WTC11 (cell line): ENCODE measurements around the gene TULP1. TPM values are rescaled to one million over a fixed set of nuclear protein-coding genes. Genes with fewer than 3 reads are reported as not detected.

ENCODE experiments used
- ATAC-seq: fragments of 200-7000 bp; cut with Tn5 transposase; 2 replicates; pipeline ENCODE4 v1.10.0; 2021; ENCODE audit warnings: mild to moderate bottlenecking, moderate library complexity
- CTCF ChIA-PET: fragments of 300-600 bp; sonication (Branson Sonifier 250); formaldehyde crosslinking; loops from one replicate; lab custom pipeline; 2021; ENCODE audit warnings: antibody characterized with exemption; lab: Charles Lee
- POLR2A ChIA-PET: fragments of 350-600 bp; sonication (Branson Sonifier 250); formaldehyde crosslinking; loops from one replicate; lab custom pipeline; 2021; ENCODE audit warnings: antibody characterized with exemption; lab: Charles Lee
- DNase-seq: peaks from one replicate; pipeline ENCODE4 v3.0.0; 2021; ENCODE audit warnings: low spot score
- H3K27ac Mint-ChIP-seq: 2 replicates; pipeline ENCODE4 v1.8.0; 2021; ENCODE audit warnings: mixed read lengths
- H3K27me3 Mint-ChIP-seq: 2 replicates; pipeline ENCODE4 v1.8.0; 2021; ENCODE audit warnings: low read depth, mild to moderate bottlenecking, moderate library complexity, mixed read lengths
- H3K36me3 Mint-ChIP-seq: 2 replicates; pipeline ENCODE4 v1.8.0; 2021; ENCODE audit warnings: mixed read lengths
- H3K4me1 Mint-ChIP-seq: 2 replicates; pipeline ENCODE4 v1.8.0; 2022; ENCODE audit warnings: mixed read lengths
- H3K4me3 Mint-ChIP-seq: 2 replicates; pipeline ENCODE4 v1.8.0; 2021; ENCODE audit warnings: mild to moderate bottlenecking, moderate library complexity, mixed read lengths
- H3K9me3 Mint-ChIP-seq: 2 replicates; pipeline ENCODE4 v1.8.0; 2021; ENCODE audit warnings: mixed read lengths
- ATF1 ChIP-seq: sonication (generic); formaldehyde crosslinking; IDR thresholded peaks from 2 replicates; pipeline ENCODE4 v1.8.1; 2023; ENCODE audit warnings: mild to moderate bottlenecking, moderate library complexity, missing genetic modification reagents
- CREM ChIP-seq: sonication (generic); formaldehyde crosslinking; IDR thresholded peaks from 2 replicates; pipeline ENCODE4 v1.8.1; 2022; ENCODE audit warnings: mild to moderate bottlenecking, missing genetic modification reagents, moderate library complexity
- NFATC4 ChIP-seq: fragments of 250-450 bp; sonication (Bioruptor Pico); IDR thresholded peaks from 2 replicates; pipeline ENCODE4 v1.9.0; 2021; ENCODE audit warnings: mild to moderate bottlenecking
- NR2C2 ChIP-seq: sonication (generic); formaldehyde crosslinking; IDR thresholded peaks from 2 replicates; pipeline ENCODE4 v1.8.0; 2022; ENCODE audit warnings: mild to moderate bottlenecking, missing genetic modification reagents
- SMAD4 ChIP-seq: sonication (generic); formaldehyde crosslinking; IDR thresholded peaks from 2 replicates; pipeline ENCODE4 v1.8.0; 2022; ENCODE audit warnings: mild to moderate bottlenecking, missing genetic modification reagents
- TEAD1 ChIP-seq: sonication (generic); formaldehyde crosslinking; IDR thresholded peaks from 2 replicates; pipeline ENCODE4 v1.8.0; 2022; ENCODE audit warnings: mild to moderate bottlenecking, missing genetic modification reagents
- ZMAT4 ChIP-seq: fragments of 250-450 bp; sonication (Bioruptor Pico); IDR thresholded peaks from 2 replicates; pipeline ENCODE4 v1.9.0; 2021; ENCODE audit warnings: mild to moderate bottlenecking
- ZNF138 ChIP-seq: sonication (generic); formaldehyde crosslinking; conservative IDR thresholded peaks from 2 replicates; pipeline ENCODE4 v1.8.1; 2022; ENCODE audit warnings: mild to moderate bottlenecking, moderate library complexity, missing genetic modification reagents
- ZNF232 ChIP-seq: sonication (generic); formaldehyde crosslinking; IDR thresholded peaks from 2 replicates; pipeline ENCODE4 v1.8.0; 2022; ENCODE audit warnings: mild to moderate bottlenecking, missing genetic modification reagents
- ZNF317 ChIP-seq: sonication (generic); formaldehyde crosslinking; IDR thresholded peaks from 2 replicates; pipeline ENCODE4 v1.8.1; 2023; ENCODE audit warnings: low read depth, mild to moderate bottlenecking, moderate library complexity, missing genetic modification reagents, borderline replicate concordance
- ZNF396 ChIP-seq: fragments of 250-450 bp; sonication (Bioruptor Pico); IDR thresholded peaks from 2 replicates; pipeline ENCODE4 v1.8.0; 2021; ENCODE audit warnings: mild to moderate bottlenecking, moderate library complexity, borderline replicate concordance
- ZNF671 ChIP-seq: fragments of 250-450 bp; sonication (Bioruptor Pico); IDR thresholded peaks from 2 replicates; pipeline ENCODE4 v1.8.0; 2021; ENCODE audit warnings: mild to moderate bottlenecking
- total RNA-seq: library from RNA; stranded (reverse); gene quantifications from 3 replicates; pipeline ENCODE4 v1.2.3, GENCODE V29; 2021
- TF ChIP-seq, protein P1 (sequence below): fragments of 250-450 bp; sonication (Bioruptor Pico); conservative IDR thresholded peaks from 2 replicates; pipeline ENCODE4 v1.9.0; 2021; ENCODE audit warnings: mild to moderate bottlenecking
- TF ChIP-seq, protein P2 (sequence below): sonication (generic); formaldehyde crosslinking; IDR thresholded peaks from 2 replicates; pipeline ENCODE4 v1.8.0; 2022; ENCODE audit warnings: missing genetic modification reagents
- TF ChIP-seq, protein P3 (sequence below): fragments of 250-450 bp; sonication (Bioruptor Pico); IDR thresholded peaks from 2 replicates; pipeline ENCODE4 v1.8.0; 2021; ENCODE audit warnings: mild to moderate bottlenecking
- TF ChIP-seq, protein P4 (sequence below): sonication (generic); formaldehyde crosslinking; IDR thresholded peaks from 2 replicates; pipeline ENCODE4 v1.8.1; 2022; ENCODE audit warnings: mild to moderate bottlenecking, missing genetic modification reagents, moderate library complexity, borderline replicate concordance

The TULP1 gene
- total RNA-seq, 1 experiment from 2014 or later = 2.9 TPM

DNA sequence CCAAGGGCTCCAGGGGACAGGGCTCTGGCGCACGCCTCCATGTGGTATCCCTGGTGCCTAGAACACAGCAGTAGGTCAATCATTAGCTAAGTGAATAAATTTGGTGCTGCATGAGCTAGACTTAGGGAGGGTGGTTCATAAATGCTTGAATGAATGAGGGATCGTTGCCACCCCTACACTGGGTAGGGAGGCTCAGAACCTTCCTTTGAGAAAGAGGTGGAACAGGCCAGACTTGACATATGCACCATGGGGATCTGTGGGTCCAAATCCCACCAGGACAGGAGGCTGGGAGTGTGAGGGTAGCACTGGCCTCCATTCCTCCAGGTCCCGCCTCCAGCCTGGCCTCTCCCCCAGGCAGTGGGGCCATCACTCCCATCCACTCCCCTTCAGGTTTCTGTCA lies 29.6 kb downstream of the TULP1 start (continued):
- TF ChIP-seq, protein P1, sequence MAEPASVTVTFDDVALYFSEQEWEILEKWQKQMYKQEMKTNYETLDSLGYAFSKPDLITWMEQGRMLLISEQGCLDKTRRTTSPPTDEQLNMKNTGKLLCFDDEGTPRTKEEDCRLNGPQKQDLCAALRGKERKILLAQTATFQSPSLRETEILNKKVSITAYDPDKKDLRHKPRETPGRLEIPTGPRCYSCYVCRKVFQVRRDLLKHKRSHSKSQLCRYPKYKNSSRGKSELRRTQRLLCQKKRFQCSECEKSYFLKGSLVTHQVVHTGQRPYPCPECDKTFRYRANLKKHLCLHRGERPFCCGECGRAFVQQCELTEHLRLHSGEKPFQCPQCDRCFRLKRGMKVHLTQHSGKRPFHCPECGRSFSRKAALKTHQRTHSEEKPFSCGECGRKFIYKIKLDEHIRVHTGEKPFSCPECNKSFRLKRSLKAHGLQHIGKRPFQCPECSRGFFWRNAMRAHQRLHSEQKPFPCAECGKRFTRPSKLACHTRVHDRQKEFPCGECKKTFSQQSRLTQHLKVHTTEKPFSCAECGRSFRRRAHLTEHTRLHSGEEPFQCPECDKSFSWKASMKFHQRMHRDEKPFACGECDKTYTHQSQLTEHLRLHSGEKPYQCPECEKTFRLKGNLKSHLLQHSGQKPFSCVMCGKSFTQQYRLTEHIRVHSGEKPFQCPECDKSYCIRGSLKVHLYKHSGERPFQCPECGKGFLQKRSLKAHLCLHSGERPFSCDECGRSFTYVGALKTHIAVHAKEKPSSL (CRISPR knock-in tag) = no peak
- TF ChIP-seq SMAD4 (no peak), NFATC4 (CRISPR knock-in tag) (no peak), TEAD1 (CRISPR knock-in tag) (no peak), ZNF232 (no peak), ZMAT4 (CRISPR knock-in tag) (no peak), ATF1 (CRISPR knock-in tag) (no peak), NR2C2 (no peak), ZNF317 (CRISPR knock-in tag) (no peak), ZNF671 (CRISPR knock-in tag) (no peak), ZNF396 (CRISPR knock-in tag) (no peak), CREM (no peak)
- TF ChIP-seq, protein P2, sequence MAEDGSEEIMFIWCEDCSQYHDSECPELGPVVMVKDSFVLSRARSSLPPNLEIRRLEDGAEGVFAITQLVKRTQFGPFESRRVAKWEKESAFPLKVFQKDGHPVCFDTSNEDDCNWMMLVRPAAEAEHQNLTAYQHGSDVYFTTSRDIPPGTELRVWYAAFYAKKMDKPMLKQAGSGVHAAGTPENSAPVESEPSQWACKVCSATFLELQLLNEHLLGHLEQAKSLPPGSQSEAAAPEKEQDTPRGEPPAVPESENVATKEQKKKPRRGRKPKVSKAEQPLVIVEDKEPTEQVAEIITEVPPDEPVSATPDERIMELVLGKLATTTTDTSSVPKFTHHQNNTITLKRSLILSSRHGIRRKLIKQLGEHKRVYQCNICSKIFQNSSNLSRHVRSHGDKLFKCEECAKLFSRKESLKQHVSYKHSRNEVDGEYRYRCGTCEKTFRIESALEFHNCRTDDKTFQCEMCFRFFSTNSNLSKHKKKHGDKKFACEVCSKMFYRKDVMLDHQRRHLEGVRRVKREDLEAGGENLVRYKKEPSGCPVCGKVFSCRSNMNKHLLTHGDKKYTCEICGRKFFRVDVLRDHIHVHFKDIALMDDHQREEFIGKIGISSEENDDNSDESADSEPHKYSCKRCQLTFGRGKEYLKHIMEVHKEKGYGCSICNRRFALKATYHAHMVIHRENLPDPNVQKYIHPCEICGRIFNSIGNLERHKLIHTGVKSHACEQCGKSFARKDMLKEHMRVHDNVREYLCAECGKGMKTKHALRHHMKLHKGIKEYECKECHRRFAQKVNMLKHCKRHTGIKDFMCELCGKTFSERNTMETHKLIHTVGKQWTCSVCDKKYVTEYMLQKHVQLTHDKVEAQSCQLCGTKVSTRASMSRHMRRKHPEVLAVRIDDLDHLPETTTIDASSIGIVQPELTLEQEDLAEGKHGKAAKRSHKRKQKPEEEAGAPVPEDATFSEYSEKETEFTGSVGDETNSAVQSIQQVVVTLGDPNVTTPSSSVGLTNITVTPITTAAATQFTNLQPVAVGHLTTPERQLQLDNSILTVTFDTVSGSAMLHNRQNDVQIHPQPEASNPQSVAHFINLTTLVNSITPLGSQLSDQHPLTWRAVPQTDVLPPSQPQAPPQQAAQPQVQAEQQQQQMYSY (CRISPR knock-in tag) = no peak
- TF ChIP-seq, protein P3, sequence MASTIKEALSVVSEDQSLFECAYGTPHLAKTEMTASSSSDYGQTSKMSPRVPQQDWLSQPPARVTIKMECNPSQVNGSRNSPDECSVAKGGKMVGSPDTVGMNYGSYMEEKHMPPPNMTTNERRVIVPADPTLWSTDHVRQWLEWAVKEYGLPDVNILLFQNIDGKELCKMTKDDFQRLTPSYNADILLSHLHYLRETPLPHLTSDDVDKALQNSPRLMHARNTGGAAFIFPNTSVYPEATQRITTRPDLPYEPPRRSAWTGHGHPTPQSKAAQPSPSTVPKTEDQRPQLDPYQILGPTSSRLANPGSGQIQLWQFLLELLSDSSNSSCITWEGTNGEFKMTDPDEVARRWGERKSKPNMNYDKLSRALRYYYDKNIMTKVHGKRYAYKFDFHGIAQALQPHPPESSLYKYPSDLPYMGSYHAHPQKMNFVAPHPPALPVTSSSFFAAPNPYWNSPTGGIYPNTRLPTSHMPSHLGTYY = no peak
- TF ChIP-seq, protein P4, sequence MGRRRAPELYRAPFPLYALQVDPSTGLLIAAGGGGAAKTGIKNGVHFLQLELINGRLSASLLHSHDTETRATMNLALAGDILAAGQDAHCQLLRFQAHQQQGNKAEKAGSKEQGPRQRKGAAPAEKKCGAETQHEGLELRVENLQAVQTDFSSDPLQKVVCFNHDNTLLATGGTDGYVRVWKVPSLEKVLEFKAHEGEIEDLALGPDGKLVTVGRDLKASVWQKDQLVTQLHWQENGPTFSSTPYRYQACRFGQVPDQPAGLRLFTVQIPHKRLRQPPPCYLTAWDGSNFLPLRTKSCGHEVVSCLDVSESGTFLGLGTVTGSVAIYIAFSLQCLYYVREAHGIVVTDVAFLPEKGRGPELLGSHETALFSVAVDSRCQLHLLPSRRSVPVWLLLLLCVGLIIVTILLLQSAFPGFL (CRISPR knock-in tag) = no peak

DNA sequence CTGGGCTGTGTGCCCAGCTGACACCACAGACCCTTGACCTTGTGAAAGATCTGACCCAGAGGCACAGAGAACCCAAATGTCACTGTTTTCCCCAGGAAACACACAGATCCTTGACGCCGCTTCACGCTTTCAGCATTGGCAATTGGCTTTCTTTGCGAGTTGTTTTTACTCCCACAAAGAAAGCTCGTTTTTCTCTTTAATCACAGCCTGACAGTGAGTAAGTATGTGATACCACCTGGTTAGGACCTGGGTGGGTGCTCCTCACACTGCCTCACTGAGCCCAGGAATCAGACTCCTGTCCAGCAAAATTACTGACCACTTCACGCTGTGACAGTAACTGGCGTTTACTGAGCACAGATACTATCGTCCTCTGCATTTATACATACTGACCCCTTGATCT lies 31.5 kb downstream of the TULP1 start:
- ATAC-seq (no peak), DNase-seq (no peak)
- TF ChIP-seq ZNF138 (CRISPR knock-in tag) = no peak
- POLR2A ChIA-PET = interaction anchor here (0.6 to 1.8 kb wide), 4 partner anchors 8 to 48 kb away, joined by 3 to 5 read pairs (median 3); no protein-coding TSS in a partner anchor
- H3K36me3 Mint-ChIP-seq = peaks cover 21% of the 10 kb centered on the region
- peaks cover 19% of the 10 kb centered on the region for H3K4me1 Mint-ChIP-seq
- H3K27me3 Mint-ChIP-seq = no peaks in the 10 kb centered on the region
- CTCF ChIA-PET = interaction anchor here (0.8 to 1.3 kb wide), 3 partner anchors 8 to 139 kb away, joined by 3 to 4 read pairs (median 4); partner anchors contain the start of gene PPARD
- H3K4me3 Mint-ChIP-seq = no peak overlapping the region
- H3K27ac Mint-ChIP-seq = peak overlapping the region; percentile 63; the same call in 1 of the 2 replicates
- H3K9me3 Mint-ChIP-seq = no peaks in the 10 kb centered on the region
